Lower lobe of right lung (tissue), 2 donors: Measurements from ENCODE around the gene PTPN20. TPM values are rescaled to one million over a fixed set of nuclear protein-coding genes. Genes with fewer than 3 reads are reported as not detected.

Experiments used
- ATAC-seq, 2 donors: fragments of 200-7000 bp; cut with Tn5 transposase; one replicate each; pipeline ENCODE4 v1.9.1; 2020 to 2022; ENCODE audit warnings: mild to moderate bottlenecking in 2 of 2, moderate library complexity in 2 of 2
- DNase-seq: peaks from one replicate; pipeline ENCODE4 v3.0.0-alpha.2; 2020
- H3K27ac ChIP-seq: fragments of 200-600 bp; one replicate; pipeline ENCODE4 v1.8.0; 2022
- H3K27me3 ChIP-seq: fragments of 200-600 bp; one replicate; pipeline ENCODE4 v1.8.0; 2022; ENCODE audit warnings: low read depth
- H3K36me3 ChIP-seq: fragments of 200-600 bp; one replicate; pipeline ENCODE4 v1.8.0; 2022; ENCODE audit warnings: mild to moderate bottlenecking
- H3K4me1 ChIP-seq: fragments of 200-600 bp; one replicate; pipeline ENCODE4 v1.8.0; 2022
- H3K4me3 ChIP-seq: fragments of 200-600 bp; one replicate; pipeline ENCODE4 v1.8.0; 2022; ENCODE audit warnings: mild to moderate bottlenecking
- H3K9me3 ChIP-seq: fragments of 200-600 bp; one replicate; pipeline ENCODE4 v1.8.0; 2022
- CTCF ChIP-seq: fragments of 200-600 bp; IDR thresholded peaks from one replicate; pipeline ENCODE4 v1.8.0; 2022; ENCODE audit warnings: antibody characterized with exemption, mild to moderate bottlenecking
- intact Hi-C: fragments of 100-400 bp; cut with DNase I; formaldehyde crosslinking; loops from one replicate; pipeline ENCODE4 v1.11.0; 2022
- total RNA-seq: library from RNA; stranded (reverse); fragmentation: NEBNext Ultra II Directional; extraction: Animal tissue kit (Norgen Biotek cat#: 25700); gene quantifications from one replicate; pipeline ENCODE4 v1.2.1, GENCODE V29; 2021
- donor health status: DM: no; HTN: yes; CAD: no; lungs with severe emphysema.

Gene PTPN20
- total RNA-seq, 1 donor from 2014 or later: 4.0 TPM

GRCh38 chr10:47028466-47028865 lies 117.2 kb downstream of the PTPN20 start:
- H3K27me3 ChIP-seq: no peaks in the 10 kb centered on the region
- no peak for TF ChIP-seq CTCF
- no peak for DNase-seq
- H3K4me1 ChIP-seq: no peaks in the 10 kb centered on the region
- intact Hi-C loops: no loop called here
- no peaks in the 10 kb centered on the region for H3K9me3 ChIP-seq
- ATAC-seq: no peak
- H3K27ac ChIP-seq: no peak overlapping the region
- no peak overlapping the region for H3K4me3 ChIP-seq
- no peaks in the 10 kb centered on the region for H3K36me3 ChIP-seq

- Histone ChIP-seq H3K27me3 (no peaks in the 10 kb centered on the region), H3K4me1 (no peaks in the 10 kb centered on the region), H3K9me3 (no peaks in the 10 kb centered on the region), H3K27ac (no peak overlapping the region), H3K4me3 (no peak overlapping the region), H3K36me3 (no peaks in the 10 kb centered on the region)
- DNase-seq (no peak), ATAC-seq (no peak)
- no peak for TF ChIP-seq CTCF
- intact Hi-C loops: no loop called here
Observed at GRCh38 chr10:47029181-47030009, 118.2 kb downstream of the PTPN20 start.

- Histone ChIP-seq H3K9me3 (no peaks in the 10 kb centered on the region), H3K27me3 (no peaks in the 10 kb centered on the region), H3K36me3 (no peaks in the 10 kb centered on the region), H3K27ac (no peak overlapping the region), H3K4me1 (no peaks in the 10 kb centered on the region), H3K4me3 (no peak overlapping the region)
- TF ChIP-seq CTCF: no peak
- intact Hi-C loops: no loop called here
- peak; percentile 36 for DNase-seq
- ATAC-seq: no peak
Observed at GRCh38 chr10:47030191-47030703, 119.0 kb downstream of the PTPN20 start.

- Histone ChIP-seq H3K27ac (no peak overlapping the region), H3K4me1 (no peaks in the 10 kb centered on the region), H3K36me3 (no peaks in the 10 kb centered on the region), H3K4me3 (no peak overlapping the region), H3K27me3 (no peaks in the 10 kb centered on the region), H3K9me3 (no peaks in the 10 kb centered on the region)
- intact Hi-C loops: no loop called here
- ATAC-seq: no peak
- no peak for DNase-seq
- no peak for TF ChIP-seq CTCF
Observed at GRCh38 chr10:47031211-47031900, 120.1 kb downstream of the PTPN20 start.

GRCh38 chr10:47031901-47032465 lies 120.8 kb downstream of the PTPN20 start:
- no peaks in the 10 kb centered on the region for H3K36me3 ChIP-seq
- no peak for TF ChIP-seq CTCF
- no peaks in the 10 kb centered on the region for H3K9me3 ChIP-seq
- ATAC-seq (no peak), DNase-seq (no peak)
- H3K27me3 ChIP-seq: no peaks in the 10 kb centered on the region
- no peak overlapping the region for H3K4me3 ChIP-seq
- no peak overlapping the region for H3K27ac ChIP-seq
- intact Hi-C loops: no loop called here
- no peaks in the 10 kb centered on the region for H3K4me1 ChIP-seq
